DND-41 (cell line): ENCODE measurements around the gene CCNG2.

Experiments
- EZH2 ChIP-seq: IDR thresholded peaks from 3 replicates; pipeline ENCODE4 v1.6.1; 2012; ENCODE audit warnings: borderline replicate concordance, low read depth, mild to moderate bottlenecking, moderate library complexity, low read length, inconsistent platforms; ENCODE audit not compliant: severe bottlenecking
- TF ChIP-seq, protein P1 (sequence below): IDR thresholded peaks from 2 replicates; pipeline ENCODE4 v1.5.1; 2012; ENCODE audit warnings: borderline replicate concordance, low read length, moderate library complexity, mild to moderate bottlenecking; ENCODE audit not compliant: poor library complexity, severe bottlenecking; ENCODE audit errors: extremely low read depth

DNA sequence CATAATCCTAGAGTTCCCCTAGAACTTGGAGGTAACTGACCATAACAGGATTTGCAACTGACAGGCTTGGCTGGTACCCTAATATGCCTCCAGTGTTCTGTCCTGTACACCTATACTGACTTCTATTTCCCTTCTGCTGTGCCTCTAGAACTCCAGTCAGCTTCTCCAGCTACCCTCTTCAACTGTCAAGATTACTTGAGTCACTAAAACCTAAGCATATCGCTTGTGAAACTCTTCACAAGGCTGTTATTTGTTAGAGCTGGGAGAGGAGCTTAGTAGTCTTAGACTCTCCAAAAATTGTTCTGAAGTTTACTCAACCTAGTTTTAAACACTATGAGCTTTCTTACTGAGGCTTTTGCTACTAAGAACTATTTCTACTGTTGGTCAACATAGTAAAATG lies 52.0 kb downstream of the CCNG2 start:
- TF ChIP-seq, protein P1, sequence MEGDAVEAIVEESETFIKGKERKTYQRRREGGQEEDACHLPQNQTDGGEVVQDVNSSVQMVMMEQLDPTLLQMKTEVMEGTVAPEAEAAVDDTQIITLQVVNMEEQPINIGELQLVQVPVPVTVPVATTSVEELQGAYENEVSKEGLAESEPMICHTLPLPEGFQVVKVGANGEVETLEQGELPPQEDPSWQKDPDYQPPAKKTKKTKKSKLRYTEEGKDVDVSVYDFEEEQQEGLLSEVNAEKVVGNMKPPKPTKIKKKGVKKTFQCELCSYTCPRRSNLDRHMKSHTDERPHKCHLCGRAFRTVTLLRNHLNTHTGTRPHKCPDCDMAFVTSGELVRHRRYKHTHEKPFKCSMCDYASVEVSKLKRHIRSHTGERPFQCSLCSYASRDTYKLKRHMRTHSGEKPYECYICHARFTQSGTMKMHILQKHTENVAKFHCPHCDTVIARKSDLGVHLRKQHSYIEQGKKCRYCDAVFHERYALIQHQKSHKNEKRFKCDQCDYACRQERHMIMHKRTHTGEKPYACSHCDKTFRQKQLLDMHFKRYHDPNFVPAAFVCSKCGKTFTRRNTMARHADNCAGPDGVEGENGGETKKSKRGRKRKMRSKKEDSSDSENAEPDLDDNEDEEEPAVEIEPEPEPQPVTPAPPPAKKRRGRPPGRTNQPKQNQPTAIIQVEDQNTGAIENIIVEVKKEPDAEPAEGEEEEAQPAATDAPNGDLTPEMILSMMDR, result no peak
- no peak for TF ChIP-seq EZH2
